Measurements from ENCODE around the gene LRCH1.
A peak's percentile ranks its signal among the peaks of the same experiment; 100 is the strongest.

LRCH1 gene

DNA sequence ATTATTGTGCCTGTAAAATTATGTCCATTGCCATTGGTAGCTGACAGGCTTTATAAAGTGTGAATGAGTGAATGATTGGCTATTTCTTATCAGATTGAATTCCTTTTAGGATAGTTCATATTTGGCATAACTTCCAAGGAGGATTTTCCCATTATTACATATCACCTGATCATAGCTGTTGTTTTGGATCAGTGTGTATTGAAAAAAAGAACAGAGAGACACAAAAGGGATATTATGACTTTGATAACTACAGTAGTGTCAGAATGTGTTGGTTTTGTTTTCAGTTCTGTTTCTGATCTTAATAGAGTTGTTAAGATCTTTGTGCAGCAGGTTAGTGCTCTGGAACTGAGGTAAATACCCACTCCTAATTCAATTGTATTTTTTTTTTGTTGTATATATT is 103.8 kb downstream of the LRCH1 start:
- Histone ChIP-seq H3K9me3 (ENCODE audit: control insufficient read depth, insufficient read depth, low read depth, low read length) (no peaks in the 10 kb centered on the region), H3K27me3 (ENCODE audit: control insufficient read depth, insufficient read depth, low read length) (no peaks in the 10 kb centered on the region), H3K9ac (ENCODE audit: low read length) (no peak overlapping the region), H3K36me3 (ENCODE audit: control insufficient read depth, insufficient read depth, low read length) (no peaks in the 10 kb centered on the region), H3K4me3 (ENCODE audit: low read depth, low read length) (no peak overlapping the region), H3K4me1 (ENCODE audit: control insufficient read depth, insufficient read depth, low read length) (peaks cover 6% of the 10 kb centered on the region; the same call in 1 of the 2 replicates), H3K27ac (ENCODE audit: low read depth, low read length) (no peak overlapping the region)

DNA sequence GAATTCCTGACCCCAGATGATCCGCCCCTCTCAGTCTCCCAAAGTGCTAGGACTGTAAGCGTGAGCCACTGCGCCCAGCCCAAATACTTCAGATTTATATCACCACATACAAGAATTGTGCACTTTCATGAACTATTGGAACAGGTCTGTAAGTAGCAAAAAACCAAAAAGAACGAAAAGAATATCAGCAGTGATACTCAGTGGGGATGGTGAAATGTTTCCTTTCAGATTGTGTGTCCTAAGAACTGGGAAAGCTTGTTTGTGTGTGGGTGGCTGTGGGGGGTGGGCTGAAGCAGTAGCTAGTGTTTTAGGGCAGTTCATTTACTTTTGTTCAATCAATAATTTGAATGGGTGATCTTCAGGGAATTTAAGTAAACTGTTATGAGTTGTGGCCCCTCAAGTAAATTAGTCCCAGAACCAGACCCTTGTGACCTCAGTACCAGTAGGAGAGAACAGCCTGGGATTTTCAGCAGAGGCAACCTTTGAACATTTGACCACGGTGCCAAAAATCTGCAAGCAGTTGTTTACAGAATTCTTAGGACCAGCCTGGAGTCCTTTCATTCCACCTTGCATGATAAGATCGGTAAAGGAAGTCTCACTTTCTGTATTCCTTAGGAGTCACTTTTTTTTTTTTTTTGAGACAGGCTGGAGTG is 106.6 kb downstream of the LRCH1 start:
- Histone ChIP-seq H3K4me1 (ENCODE audit: control insufficient read depth, insufficient read depth, low read length) (peaks cover 29% of the 10 kb centered on the region), H3K27ac (ENCODE audit: low read depth, low read length) (no peak overlapping the region)

DNA sequence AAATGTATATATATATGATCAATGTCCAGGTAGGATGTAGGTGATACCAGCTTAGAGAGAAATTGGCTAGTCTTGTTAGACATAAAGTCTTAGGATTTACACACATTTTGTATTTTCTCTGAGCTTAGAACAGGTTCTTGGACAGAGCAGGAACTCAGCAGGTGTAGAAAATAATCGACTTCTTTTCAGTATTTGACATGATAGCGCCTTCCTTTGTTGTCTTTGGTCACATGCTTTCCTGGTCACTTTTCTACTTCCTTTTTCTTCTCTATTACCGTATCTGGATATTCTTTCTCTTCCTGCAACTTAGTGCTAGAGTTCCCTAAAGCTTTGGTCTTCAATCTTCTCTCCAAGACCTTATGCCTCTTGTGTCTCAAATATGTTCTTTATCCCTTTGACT is 107.4 kb downstream of the LRCH1 start:
- no peaks in the 10 kb centered on the region for H3K9me3 ChIP-seq (ENCODE audit: control insufficient read depth, insufficient read depth, low read depth, low read length)
- no peaks in the 10 kb centered on the region for H3K27me3 ChIP-seq (ENCODE audit: control insufficient read depth, insufficient read depth, low read length)
- H3K9ac ChIP-seq (ENCODE audit: low read length), result no peak overlapping the region
- no peak overlapping the region for H3K27ac ChIP-seq (ENCODE audit: low read depth, low read length)
- no peak overlapping the region for H3K4me3 ChIP-seq (ENCODE audit: low read depth, low read length)
- H3K36me3 ChIP-seq (ENCODE audit: control insufficient read depth, insufficient read depth, low read length), result no peaks in the 10 kb centered on the region
- H3K4me1 ChIP-seq (ENCODE audit: control insufficient read depth, insufficient read depth, low read length), result peaks cover 32% of the 10 kb centered on the region

More for the DNA sequence above, 106.6 kb downstream of the LRCH1 start:
- H3K36me3 ChIP-seq (ENCODE audit: control insufficient read depth, insufficient read depth, low read length), result no peaks in the 10 kb centered on the region
- no peaks in the 10 kb centered on the region for H3K27me3 ChIP-seq (ENCODE audit: control insufficient read depth, insufficient read depth, low read length)
- no peaks in the 10 kb centered on the region for H3K9me3 ChIP-seq (ENCODE audit: control insufficient read depth, insufficient read depth, low read depth, low read length)
- no peak overlapping the region for H3K9ac ChIP-seq (ENCODE audit: low read length)
- no peak overlapping the region for H3K4me3 ChIP-seq (ENCODE audit: low read depth, low read length)

DNA sequence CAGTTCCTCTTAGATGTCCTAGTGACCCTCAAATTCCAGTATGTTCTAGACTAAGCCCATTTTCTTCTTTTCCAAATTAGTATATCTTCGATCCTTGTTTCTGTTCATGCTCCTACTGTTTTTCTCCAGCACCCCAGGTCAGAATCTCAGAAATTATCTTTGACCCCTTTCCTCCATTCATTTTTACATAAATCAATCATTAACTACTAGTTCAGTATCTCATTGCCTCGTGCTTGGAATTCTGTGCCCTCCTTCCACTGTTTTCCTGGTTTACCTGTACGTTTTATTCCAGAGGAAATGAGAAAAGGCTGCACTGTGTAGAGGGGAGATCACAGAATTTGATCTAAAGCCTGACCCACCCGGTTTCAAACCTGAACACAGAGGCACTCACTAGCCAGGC is 107.9 kb downstream of the LRCH1 start:
- no peaks in the 10 kb centered on the region for H3K9me3 ChIP-seq (ENCODE audit: control insufficient read depth, insufficient read depth, low read depth, low read length)
- no peak overlapping the region for H3K4me3 ChIP-seq (ENCODE audit: low read depth, low read length)
- H3K27ac ChIP-seq (ENCODE audit: low read depth, low read length), result no peak overlapping the region
- peaks cover 33% of the 10 kb centered on the region for H3K4me1 ChIP-seq (ENCODE audit: control insufficient read depth, insufficient read depth, low read length)
- no peaks in the 10 kb centered on the region for H3K36me3 ChIP-seq (ENCODE audit: control insufficient read depth, insufficient read depth, low read length)
- no peak overlapping the region for H3K9ac ChIP-seq (ENCODE audit: low read length)
- H3K27me3 ChIP-seq (ENCODE audit: control insufficient read depth, insufficient read depth, low read length), result no peaks in the 10 kb centered on the region

DNA sequence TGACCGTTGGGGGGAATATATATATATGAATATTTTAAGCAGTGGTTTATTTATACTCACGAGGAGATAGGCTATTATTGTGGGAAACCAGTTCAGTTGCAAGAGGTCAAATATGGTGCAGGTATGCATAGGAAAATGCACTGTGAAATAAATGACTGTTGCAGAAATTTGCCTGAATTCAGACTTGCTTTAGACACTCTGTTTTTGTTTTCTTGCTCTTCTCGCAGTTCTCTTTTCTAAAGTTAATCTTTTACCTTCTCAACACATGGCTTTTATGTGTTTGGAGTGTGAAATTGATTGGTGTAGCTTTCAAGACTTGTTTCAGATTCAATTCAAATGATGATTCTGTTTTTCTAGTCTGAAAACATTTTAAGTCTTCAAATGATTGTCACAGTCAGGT is 109.7 kb downstream of the LRCH1 start:
- H3K27me3 ChIP-seq (ENCODE audit: control insufficient read depth, insufficient read depth, low read length), result no peaks in the 10 kb centered on the region
- no peaks in the 10 kb centered on the region for H3K9me3 ChIP-seq (ENCODE audit: control insufficient read depth, insufficient read depth, low read depth, low read length)
- 0 out of 2 replicates have a peak overlapping the region, but pooled peaks have one; percentile 32 for H3K27ac ChIP-seq (ENCODE audit: low read depth, low read length)
- no peak overlapping the region for H3K9ac ChIP-seq (ENCODE audit: low read length)
- H3K36me3 ChIP-seq (ENCODE audit: control insufficient read depth, insufficient read depth, low read length), result no peaks in the 10 kb centered on the region
- peaks cover 47% of the 10 kb centered on the region for H3K4me1 ChIP-seq (ENCODE audit: control insufficient read depth, insufficient read depth, low read length)
- no peak overlapping the region for H3K4me3 ChIP-seq (ENCODE audit: low read depth, low read length)

DNA sequence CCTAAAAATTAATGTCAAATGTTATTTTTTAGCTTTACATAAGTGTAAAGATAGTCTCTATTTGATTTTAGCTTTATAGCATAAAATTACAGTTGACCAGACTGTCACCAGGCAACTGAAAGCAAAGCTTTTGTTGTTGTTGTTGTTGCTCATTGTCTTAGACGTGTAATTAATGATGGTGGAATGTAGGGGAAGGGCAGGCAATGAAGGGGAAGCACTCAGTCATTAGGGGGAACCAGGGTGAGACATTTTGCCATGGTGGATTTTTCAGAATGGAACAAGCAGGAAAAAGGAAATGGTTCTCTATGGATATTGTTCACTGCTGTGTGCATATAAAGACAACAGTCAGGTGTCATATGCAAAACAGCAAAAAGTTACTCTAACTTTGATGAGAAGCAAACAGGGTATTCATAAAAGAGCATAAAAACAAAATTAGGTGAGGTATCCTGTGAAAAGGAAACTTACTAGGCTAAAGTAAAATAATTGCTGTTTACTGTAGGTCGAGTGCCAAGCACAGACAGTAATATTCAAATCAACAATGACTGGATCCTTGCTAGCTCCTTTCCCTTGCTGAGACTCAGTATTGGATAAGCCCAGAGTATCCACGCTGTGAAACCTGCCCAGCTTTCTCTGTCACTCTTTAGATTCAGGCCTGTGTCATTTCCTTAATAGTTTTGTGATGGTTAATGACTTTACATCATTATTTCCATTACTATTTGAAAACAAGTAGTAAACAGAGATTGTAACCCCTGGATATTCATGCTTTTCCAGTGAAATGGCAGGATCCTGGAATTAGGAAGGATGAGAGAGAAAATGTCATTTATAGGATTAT is 110.5 kb downstream of the LRCH1 start:
- Histone ChIP-seq H3K27ac (ENCODE audit: low read depth, low read length) (no peak overlapping the region), H3K4me3 (ENCODE audit: low read depth, low read length) (no peak overlapping the region), H3K36me3 (ENCODE audit: control insufficient read depth, insufficient read depth, low read length) (no peaks in the 10 kb centered on the region), H3K4me1 (ENCODE audit: control insufficient read depth, insufficient read depth, low read length) (peaks cover 54% of the 10 kb centered on the region), H3K9ac (ENCODE audit: low read length) (no peak overlapping the region), H3K27me3 (ENCODE audit: control insufficient read depth, insufficient read depth, low read length) (no peaks in the 10 kb centered on the region), H3K9me3 (ENCODE audit: control insufficient read depth, insufficient read depth, low read depth, low read length) (no peaks in the 10 kb centered on the region)

DNA sequence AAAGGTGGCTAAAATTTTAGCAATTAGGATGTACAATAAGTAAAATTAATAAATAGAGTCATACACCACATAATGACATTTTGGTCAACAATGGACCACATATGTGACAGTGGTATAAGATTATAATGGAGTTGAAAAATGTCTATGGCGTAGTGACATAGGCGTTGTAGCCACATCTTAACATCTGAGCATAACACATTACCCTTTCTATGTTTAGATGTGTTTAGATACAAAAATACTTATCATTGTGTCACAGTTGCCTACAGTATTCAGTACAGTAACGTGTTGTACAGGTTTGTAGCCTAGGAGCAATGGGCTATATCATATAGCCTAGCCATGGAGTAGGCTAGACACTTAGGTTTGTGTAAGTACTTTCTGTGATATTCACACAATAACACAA is 111.2 kb downstream of the LRCH1 start:
- H3K27ac ChIP-seq (ENCODE audit: low read depth, low read length), result no peak overlapping the region
- H3K9ac ChIP-seq (ENCODE audit: low read length), result no peak overlapping the region
- H3K27me3 ChIP-seq (ENCODE audit: control insufficient read depth, insufficient read depth, low read length), result no peaks in the 10 kb centered on the region
- H3K9me3 ChIP-seq (ENCODE audit: control insufficient read depth, insufficient read depth, low read depth, low read length), result no peaks in the 10 kb centered on the region
- peaks cover 58% of the 10 kb centered on the region for H3K4me1 ChIP-seq (ENCODE audit: control insufficient read depth, insufficient read depth, low read length)
- H3K36me3 ChIP-seq (ENCODE audit: control insufficient read depth, insufficient read depth, low read length), result no peaks in the 10 kb centered on the region
- no peak overlapping the region for H3K4me3 ChIP-seq (ENCODE audit: low read depth, low read length)

DNA sequence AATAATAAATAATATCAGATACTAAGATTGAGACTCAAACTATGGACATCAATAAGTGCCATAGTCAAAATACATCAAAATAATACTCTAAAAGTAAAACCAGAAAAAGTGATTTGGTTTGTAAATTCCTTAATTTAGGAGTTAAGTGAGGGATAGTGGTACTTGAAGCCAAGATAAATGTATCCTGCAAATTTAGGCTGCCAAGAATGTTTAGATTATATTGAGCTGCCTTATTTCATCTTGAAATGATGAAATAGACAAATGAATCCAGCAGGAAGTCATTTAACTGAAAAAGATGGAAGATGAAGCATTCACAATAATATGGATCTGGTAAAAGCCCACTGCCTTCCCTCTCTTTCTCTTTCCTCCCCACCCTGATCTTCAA is 112.3 kb downstream of the LRCH1 start:
- H3K27me3 ChIP-seq (ENCODE audit: control insufficient read depth, insufficient read depth, low read length), result no peaks in the 10 kb centered on the region
- H3K9me3 ChIP-seq (ENCODE audit: control insufficient read depth, insufficient read depth, low read depth, low read length), result no peaks in the 10 kb centered on the region
- H3K9ac ChIP-seq (ENCODE audit: low read length), result no peak overlapping the region
- no peak overlapping the region for H3K4me3 ChIP-seq (ENCODE audit: low read depth, low read length)
- no peaks in the 10 kb centered on the region for H3K36me3 ChIP-seq (ENCODE audit: control insufficient read depth, insufficient read depth, low read length)
- H3K27ac ChIP-seq (ENCODE audit: low read depth, low read length), result no peak overlapping the region
- peaks cover 58% of the 10 kb centered on the region for H3K4me1 ChIP-seq (ENCODE audit: control insufficient read depth, insufficient read depth, low read length)

DNA sequence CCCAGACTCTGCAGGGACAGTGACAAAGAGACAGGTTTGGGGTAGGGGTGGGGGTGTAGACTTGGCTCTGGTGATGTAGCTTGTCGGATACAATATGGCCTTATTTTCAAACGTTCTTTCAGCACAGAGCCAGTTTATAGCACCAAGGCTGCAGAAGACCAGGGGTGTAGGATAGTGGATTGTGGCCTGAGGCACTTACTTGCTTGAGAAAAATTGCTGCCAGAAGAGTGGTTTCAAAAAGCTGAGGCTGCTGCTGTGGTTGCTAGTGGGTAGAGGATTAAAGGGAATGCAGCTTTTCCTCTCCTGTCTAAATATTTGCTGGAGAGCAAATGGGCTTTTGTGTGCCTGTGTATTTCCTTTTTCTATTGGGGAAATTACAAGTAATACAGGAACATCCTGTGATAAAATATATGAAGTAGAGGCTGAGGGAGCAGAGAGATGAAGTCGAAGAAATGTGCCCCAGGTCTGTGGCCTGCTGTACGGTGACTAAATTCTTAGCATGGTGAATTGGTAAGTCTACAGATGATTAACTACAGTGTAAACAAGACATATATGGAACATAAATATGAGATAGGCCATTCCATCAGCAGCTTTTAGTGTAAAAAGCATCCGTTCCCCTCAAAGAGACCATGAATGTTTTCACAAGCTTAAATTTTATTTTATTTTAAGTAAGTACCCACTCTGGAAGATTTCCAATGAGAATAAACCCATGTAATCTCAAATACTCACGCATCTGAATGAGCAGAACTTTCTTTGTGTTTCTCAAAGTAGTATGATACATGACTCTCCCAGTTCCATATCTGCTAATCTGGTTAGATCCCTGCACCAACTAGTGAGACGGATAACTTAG is 112.9 kb downstream of the LRCH1 start:
- no peaks in the 10 kb centered on the region for H3K9me3 ChIP-seq (ENCODE audit: control insufficient read depth, insufficient read depth, low read depth, low read length)
- H3K9ac ChIP-seq (ENCODE audit: low read length), result no peak overlapping the region
- peak overlapping the region; percentile 48; the same call in 1 of the 2 replicates for H3K27ac ChIP-seq (ENCODE audit: low read depth, low read length)
- H3K27me3 ChIP-seq (ENCODE audit: control insufficient read depth, insufficient read depth, low read length), result no peaks in the 10 kb centered on the region
- H3K4me1 ChIP-seq (ENCODE audit: control insufficient read depth, insufficient read depth, low read length), result peaks cover 58% of the 10 kb centered on the region
- H3K36me3 ChIP-seq (ENCODE audit: control insufficient read depth, insufficient read depth, low read length), result no peaks in the 10 kb centered on the region
- no peak overlapping the region for H3K4me3 ChIP-seq (ENCODE audit: low read depth, low read length)

DNA sequence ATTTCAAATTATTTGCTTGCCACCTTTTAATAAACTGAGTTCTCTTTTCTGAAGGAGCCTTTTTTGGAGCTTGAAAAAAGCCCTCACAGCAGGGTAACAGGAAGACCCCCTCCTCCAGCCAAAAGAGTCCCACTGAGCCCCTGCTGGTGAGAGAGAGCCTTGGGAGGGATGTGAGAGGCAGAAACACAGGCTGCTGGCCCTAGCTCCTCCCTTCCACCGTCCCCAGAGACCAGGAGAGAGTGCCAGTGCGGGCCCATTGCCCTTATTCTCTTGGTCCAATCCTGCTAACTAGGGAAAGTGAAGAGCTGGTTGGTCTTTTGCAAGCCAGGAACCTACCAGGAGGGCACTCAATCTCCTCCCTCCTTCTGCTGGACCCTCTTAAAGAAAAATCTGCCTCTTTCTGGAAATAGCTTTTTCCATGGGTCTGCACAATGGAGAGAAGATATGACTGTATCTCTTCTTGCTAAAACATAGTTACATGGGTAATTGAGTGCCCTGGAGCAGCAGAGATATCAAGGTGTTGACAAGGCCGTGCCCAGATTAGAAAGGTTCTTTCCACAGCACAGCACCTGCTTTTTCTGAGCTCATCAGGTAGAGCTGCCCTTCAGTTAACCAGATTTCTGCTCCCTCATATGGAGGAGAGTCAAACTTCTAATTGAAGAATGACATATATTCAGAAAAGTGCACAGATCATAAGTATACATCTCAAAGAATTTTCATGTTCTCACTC is 113.9 kb downstream of the LRCH1 start:
- Histone ChIP-seq H3K9ac (ENCODE audit: low read length) (no peak overlapping the region), H3K4me3 (ENCODE audit: low read depth, low read length) (peak overlapping the region; percentile 28), H3K9me3 (ENCODE audit: control insufficient read depth, insufficient read depth, low read depth, low read length) (no peaks in the 10 kb centered on the region), H3K27me3 (ENCODE audit: control insufficient read depth, insufficient read depth, low read length) (no peaks in the 10 kb centered on the region), H3K27ac (ENCODE audit: low read depth, low read length) (peak overlapping the region; percentile 48; the same call in 1 of the 2 replicates), H3K36me3 (ENCODE audit: control insufficient read depth, insufficient read depth, low read length) (no peaks in the 10 kb centered on the region), H3K4me1 (ENCODE audit: control insufficient read depth, insufficient read depth, low read length) (peaks cover 58% of the 10 kb centered on the region)

Data from HUES6 (cell line).